IPS DF 6.9 (cell line): ENCODE results near the gene LMF1.

Experiments
- DNase-seq: peaks from one replicate; pipeline ENCODE4 v3.0.0-alpha.2; 2013; ENCODE audit warnings: low read depth, low spot score
- H3K27ac ChIP-seq: one replicate; pipeline ENCODE4 v1.5.1; 2013; ENCODE audit warnings: low read length, control low read depth
- H3K27me3 ChIP-seq: 2 replicates; pipeline ENCODE4 v1.6.1; 2013; ENCODE audit warnings: mild to moderate bottlenecking, low read length; ENCODE audit not compliant: control insufficient read depth, insufficient read depth
- H3K36me3 ChIP-seq: 2 replicates; pipeline ENCODE4 v1.6.1; 2013; ENCODE audit warnings: low read length; ENCODE audit not compliant: control insufficient read depth, insufficient read depth
- H3K4me1 ChIP-seq: 2 replicates; pipeline ENCODE4 v1.6.1; 2013; ENCODE audit warnings: low read length; ENCODE audit not compliant: control insufficient read depth, insufficient read depth
- H3K4me3 ChIP-seq: 2 replicates; pipeline ENCODE4 v1.5.1; 2013; ENCODE audit warnings: mild to moderate bottlenecking, low read length
- H3K9me3 ChIP-seq: 2 replicates; pipeline ENCODE4 v1.6.1; 2013; ENCODE audit warnings: low read length, inconsistent platforms; ENCODE audit not compliant: control insufficient read depth, insufficient read depth
- WGBS: extraction: QIAGEN DNeasy Blood & Tissue Kit; methylation state at CpG from one replicate; pipeline ENCODE4 v1.1.7; 2013; ENCODE audit warnings: mixed read lengths, missing lambda C conversion rate; ENCODE audit not compliant: insufficient read length, insufficient coverage; 5-methylcytosine and 5-hydroxymethylcytosine counted together

Gene LMF1

DNA sequence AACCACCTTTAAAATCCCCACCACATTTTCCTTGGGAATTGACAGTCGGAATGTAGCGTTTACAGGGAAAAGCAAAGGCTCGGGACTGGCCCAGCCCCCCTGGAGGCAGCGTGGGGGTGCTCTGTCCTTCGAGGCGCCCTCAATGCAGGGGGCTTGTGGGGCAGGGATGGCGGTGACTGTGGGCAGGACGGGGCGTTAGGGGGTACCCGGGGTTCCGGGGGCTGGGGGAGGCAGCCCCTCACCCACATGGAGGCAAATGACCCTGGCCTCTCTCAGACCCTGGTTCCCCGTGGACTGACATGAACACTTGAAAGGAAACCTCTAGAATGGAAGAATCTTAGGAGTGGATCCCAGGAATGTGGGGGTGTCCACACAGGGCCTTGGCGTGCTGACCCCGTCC lies 91.9 kb downstream of the LMF1 start:
- Histone ChIP-seq H3K27ac (no peak overlapping the region), H3K27me3 (no peaks in the 10 kb centered on the region), H3K9me3 (no peaks in the 10 kb centered on the region), H3K4me1 (peaks cover 2% of the 10 kb centered on the region), H3K36me3 (no peaks in the 10 kb centered on the region; the same call in 1 of the 2 replicates), H3K4me3 (no peak overlapping the region)
- no peak for DNase-seq
- WGBS, result no CpG with 5 or more reads among the region's 14 CpGs

DNA sequence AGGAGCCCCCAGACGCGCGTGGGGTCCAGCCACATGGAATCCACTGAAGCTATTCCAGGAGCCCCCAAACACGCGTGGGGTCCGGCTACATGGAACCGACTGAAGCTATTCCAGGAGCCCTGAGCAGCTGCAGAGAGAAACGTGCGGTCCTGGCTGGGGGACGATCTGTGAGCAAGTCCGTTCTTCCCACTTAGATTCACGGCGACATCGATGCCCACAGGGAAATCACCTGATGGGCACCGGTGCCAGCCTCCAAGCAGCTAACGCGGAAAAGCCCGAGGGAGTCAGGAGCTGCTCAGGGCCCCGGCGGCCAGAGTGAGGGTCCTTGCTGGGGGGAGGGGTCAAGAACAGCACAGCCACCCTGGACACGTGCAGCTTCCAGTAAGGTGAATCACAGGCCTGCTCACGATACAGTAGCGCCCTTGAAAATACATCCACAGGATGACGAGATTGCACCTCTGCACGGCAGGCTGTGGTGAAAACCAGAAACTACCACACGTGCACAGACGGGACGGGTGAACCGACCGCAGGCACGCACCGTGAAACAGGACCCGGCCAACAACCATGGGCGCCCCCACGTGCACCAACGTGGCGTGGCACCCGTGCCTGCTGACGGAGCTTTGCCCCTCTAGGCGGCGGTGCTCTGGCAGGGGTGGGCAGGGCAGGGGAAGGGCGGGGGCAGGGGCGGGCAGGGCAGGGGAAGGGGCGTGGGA lies 92.6 kb downstream of the LMF1 start:
- H3K9me3 ChIP-seq, result no peaks in the 10 kb centered on the region
- no peaks in the 10 kb centered on the region; the same call in 1 of the 2 replicates for H3K36me3 ChIP-seq
- H3K27me3 ChIP-seq, result no peaks in the 10 kb centered on the region
- DNase-seq, result no peak
- H3K4me1 ChIP-seq, result peaks cover 2% of the 10 kb centered on the region
- H3K27ac ChIP-seq, result no peak overlapping the region
- WGBS, result no CpG with 5 or more reads among the region's 44 CpGs
- no peak overlapping the region for H3K4me3 ChIP-seq

DNA sequence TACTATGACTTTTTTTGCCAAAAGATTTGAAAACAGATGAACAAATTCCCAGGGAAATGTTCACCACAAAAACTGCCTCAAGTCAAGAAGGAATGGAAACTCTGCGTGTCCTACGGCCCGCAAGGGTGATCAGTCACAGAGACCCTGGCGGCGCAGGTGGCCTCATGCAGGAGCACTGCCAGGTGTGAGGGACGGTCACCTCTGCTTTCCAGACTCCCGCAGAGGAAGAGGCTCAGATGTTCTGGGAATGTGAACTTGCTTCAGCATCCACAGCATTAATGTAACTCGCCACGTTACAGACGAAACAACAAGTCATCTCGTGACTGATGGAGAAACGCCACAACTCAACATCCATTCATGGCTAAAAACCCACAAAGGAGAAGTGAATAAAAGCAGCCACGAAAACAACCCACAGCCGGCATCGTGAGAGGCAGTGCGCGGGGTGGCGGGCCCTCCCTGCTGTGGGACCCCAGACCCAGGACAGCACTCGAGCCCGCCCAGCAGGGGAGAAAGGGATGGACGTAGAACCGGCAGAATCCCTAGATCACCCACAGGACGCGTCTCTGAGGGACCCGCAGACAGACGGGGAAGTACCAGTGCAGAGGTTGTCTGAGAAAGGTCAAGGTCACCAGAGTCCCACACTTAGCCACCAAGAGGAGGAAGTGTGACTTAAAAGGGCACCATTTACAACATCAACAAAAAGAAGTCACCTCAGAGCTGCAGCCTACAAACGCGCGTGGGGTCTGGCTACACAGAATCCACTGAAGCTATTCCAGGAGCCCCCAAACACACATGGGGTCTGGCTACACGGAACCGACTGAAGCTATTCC lies 93.3 kb downstream of the LMF1 start:
- no CpG with 5 or more reads among the region's 31 CpGs for WGBS
- no peak overlapping the region for H3K4me3 ChIP-seq
- no peak overlapping the region for H3K27ac ChIP-seq
- H3K9me3 ChIP-seq, result no peaks in the 10 kb centered on the region
- H3K27me3 ChIP-seq, result no peaks in the 10 kb centered on the region
- no peak for DNase-seq
- no peaks in the 10 kb centered on the region; the same call in 1 of the 2 replicates for H3K36me3 ChIP-seq
- H3K4me1 ChIP-seq, result peaks cover 2% of the 10 kb centered on the region

DNA sequence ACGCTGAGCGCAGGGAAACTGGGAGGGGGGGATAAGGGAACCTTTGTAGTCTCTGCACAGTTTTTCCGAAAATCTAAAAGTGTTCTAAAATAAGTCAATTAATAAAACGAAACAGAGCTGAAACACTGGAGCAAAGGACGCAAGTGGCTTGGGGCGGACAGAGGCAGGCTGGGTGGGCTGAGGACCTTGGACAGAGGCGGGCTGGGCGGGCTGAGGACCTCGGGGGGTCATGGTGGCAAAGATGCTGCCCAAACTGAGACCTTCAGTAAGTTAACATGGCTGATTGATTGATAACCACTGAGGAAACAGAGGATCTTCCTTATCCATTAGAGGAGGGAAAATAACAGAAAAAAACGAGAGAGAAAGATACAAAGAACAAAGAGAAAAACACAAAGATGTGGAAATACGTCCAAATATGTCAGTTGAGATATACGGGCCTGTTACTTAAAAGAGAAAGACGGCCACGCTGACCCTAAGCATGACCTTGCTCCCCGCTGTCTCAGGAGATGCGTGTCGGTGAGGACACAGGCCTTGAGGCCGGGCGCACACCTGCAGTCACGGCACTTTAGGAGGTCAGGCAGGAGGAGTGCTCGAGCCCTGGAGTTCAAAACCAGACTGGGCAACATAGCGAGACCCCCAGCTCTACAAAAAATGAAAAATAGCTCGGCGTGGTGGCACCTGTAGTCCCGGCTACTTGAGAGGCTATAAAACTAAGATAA lies 94.1 kb downstream of the LMF1 start:
- no peaks in the 10 kb centered on the region for H3K9me3 ChIP-seq
- H3K36me3 ChIP-seq, result no peaks in the 10 kb centered on the region; the same call in 1 of the 2 replicates
- H3K27ac ChIP-seq, result no peak overlapping the region
- peaks cover 2% of the 10 kb centered on the region for H3K4me1 ChIP-seq
- DNase-seq, result no peak
- no peak overlapping the region for H3K4me3 ChIP-seq
- H3K27me3 ChIP-seq, result no peaks in the 10 kb centered on the region
- no CpG with 5 or more reads among the region's 25 CpGs for whole genome bisulfite sequencing

DNA sequence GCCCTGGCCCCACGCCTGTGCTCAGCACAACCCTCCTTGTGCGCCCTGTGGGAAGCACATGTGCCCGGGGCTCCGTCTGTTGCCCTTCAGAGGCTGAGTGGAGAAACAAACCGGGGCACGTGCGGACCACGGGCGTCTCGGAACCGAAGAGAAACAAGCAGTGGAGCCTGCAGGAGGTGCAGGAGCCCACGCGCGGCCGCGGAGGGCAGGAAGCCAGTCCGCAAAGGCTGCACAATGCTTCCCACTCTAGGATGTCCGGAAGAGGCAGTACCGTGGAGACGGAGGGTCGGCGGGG lies 94.8 kb downstream of the LMF1 start:
- Histone ChIP-seq H3K9me3 (no peaks in the 10 kb centered on the region), H3K4me3 (no peak overlapping the region), H3K27me3 (no peaks in the 10 kb centered on the region), H3K4me1 (peaks cover 2% of the 10 kb centered on the region), H3K36me3 (no peaks in the 10 kb centered on the region; the same call in 1 of the 2 replicates), H3K27ac (no peak overlapping the region)
- WGBS, result no CpG with 5 or more reads among the region's 22 CpGs
- DNase-seq, result no peak

DNA sequence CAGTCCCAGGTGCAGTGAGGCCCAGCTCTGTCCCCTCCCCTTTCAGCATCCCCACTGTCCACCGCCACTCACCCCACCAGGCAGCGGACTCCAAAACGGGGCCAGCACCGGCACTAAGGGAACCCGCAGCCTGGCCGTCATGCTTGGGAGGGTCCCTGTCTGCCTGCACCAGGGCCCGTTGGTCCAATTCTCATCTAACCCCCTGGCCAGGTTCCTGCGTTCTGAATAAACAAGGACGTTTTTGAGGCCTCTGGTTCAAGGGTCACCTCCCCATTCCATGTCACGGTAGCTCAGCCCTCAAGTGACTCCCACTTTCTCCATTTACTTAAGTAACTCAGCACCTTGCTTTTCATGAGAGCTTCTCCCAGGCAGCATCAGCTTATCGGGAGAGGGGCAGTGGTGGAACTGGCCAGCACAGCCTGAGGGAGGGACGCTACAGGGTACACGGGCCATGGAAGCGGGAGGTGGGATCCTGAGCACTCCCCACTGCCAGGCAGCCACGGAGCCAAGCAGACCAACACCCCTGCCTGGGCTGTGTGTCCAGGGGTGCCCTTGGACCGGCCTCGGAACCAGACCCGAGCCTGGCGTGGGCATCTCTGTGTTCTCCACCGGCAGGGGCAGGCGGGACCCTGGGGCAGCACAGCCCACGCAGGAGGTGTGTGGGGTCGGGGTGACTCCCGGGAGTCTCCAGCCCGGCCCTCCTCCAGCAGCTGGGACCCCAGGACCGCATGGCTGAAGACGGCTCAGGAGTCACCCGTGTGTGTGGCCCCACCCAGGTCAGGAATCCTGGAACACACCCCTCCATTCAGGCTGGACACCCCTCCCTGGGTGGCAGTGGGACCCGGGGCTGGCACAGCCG lies 95.4 kb downstream of the LMF1 start:
- no peaks in the 10 kb centered on the region for H3K27me3 ChIP-seq
- no peak for DNase-seq
- H3K36me3 ChIP-seq, result peaks cover 3% of the 10 kb centered on the region; the same call in 1 of the 2 replicates
- no peaks in the 10 kb centered on the region for H3K9me3 ChIP-seq
- H3K4me3 ChIP-seq, result no peak overlapping the region
- H3K4me1 ChIP-seq, result peaks cover 2% of the 10 kb centered on the region
- WGBS, result no CpG with 5 or more reads among the region's 30 CpGs
- no peak overlapping the region for H3K27ac ChIP-seq

DNA sequence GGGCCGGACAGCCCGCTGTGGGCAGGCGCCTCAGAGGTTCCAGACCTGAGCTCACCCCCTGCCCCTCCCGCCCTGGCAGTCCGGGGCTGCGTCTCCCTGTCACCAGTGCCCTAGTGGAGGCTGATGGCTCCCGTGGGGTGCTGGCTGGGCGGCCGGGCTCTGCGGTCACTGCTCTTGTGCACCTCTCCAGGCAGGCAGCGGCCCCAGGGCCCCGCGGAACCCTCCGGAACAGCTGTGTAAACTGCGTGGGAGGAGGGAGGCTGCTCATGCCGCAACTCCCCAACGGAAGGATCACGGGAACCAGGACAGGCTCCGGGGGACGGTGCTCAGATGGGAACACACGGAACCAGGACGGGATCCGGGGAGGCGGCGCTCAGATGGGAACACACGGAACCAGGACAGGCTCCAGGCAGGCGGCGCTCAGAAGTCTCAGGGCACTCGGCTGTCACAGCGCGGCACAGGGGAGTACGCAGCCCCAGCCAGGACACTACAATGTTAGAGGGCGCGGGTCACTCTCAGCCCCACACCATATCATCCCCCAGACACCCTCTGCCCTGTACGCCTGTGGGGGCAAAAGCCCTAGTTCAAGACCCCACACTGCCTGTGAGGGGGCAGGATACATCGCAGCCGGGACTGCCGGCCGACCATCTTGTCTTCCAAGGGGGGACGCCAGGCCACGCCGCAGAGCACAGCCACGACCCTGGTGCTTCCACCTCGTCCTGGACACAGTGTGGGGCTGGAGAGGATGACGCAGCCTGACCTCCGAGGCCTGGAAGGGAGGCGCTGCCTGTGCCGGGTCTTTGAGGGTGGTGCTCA lies 96.2 kb downstream of the LMF1 start:
- no CpG with 5 or more reads among the region's 48 CpGs for whole genome bisulfite sequencing
- no peaks in the 10 kb centered on the region for H3K9me3 ChIP-seq
- H3K4me1 ChIP-seq, result peaks cover 2% of the 10 kb centered on the region
- no peak overlapping the region for H3K4me3 ChIP-seq
- no peak overlapping the region for H3K27ac ChIP-seq
- DNase-seq, result no peak
- H3K27me3 ChIP-seq, result no peaks in the 10 kb centered on the region
- peaks cover 3% of the 10 kb centered on the region; the same call in 1 of the 2 replicates for H3K36me3 ChIP-seq

DNA sequence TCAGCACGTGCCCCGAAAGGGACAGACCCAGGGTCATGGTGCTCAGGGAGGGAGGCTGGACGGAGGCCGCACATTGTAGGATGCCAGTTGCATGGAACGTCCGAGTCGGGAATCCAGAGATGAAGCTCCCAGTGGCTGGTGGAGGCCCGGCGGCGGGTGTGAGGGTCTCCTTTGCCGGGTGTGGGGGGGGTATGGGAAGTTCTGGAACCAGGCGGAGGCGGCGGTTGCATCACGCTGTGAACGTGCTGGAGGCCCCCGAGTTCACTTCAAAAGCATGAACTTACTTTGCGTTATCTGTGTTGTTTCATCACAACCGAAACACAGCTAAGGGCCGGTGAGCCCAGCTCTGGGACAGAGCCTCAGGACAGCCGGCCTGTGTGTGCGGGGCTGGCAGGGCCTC lies 96.9 kb downstream of the LMF1 start:
- Histone ChIP-seq H3K9me3 (no peaks in the 10 kb centered on the region), H3K36me3 (peaks cover 3% of the 10 kb centered on the region; the same call in 1 of the 2 replicates), H3K4me1 (peaks cover 2% of the 10 kb centered on the region), H3K27me3 (no peaks in the 10 kb centered on the region), H3K4me3 (no peak overlapping the region), H3K27ac (no peak overlapping the region)
- DNase-seq, result no peak
- whole genome bisulfite sequencing, result no CpG with 5 or more reads among the region's 22 CpGs

DNA sequence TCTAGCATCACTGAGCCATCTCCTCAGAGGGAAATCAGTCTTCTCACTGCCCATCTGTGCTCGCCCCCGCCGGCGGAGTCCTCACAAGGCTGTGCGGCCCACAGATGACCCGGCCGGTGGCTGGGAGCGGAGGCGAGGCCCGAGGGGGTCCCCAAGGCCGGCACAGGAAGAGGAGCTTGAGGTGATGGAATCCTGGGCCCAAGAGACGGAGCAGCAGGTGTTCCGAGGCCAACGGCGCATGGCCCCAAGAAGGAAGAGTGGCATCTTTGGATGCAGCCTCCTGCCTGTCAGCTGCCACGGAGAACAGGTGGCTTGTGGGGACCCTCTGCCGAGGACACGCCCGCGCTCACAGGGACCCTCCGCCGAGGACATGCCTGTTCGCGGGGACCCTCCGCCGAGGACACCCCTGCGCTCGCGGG lies 97.5 kb downstream of the LMF1 start:
- no CpG with 5 or more reads among the region's 29 CpGs for WGBS
- DNase-seq, result no peak
- H3K4me3 ChIP-seq, result no peak overlapping the region
- H3K4me1 ChIP-seq, result peaks cover under 1% of the 10 kb centered on the region
- H3K27ac ChIP-seq, result no peak overlapping the region
- H3K27me3 ChIP-seq, result no peaks in the 10 kb centered on the region
- H3K36me3 ChIP-seq, result peaks cover 3% of the 10 kb centered on the region; the same call in 1 of the 2 replicates
- H3K9me3 ChIP-seq, result no peaks in the 10 kb centered on the region
